NCI-H2227 treated with DMSO at 0.1 percent for 48 hours (cell line): ENCODE measurements around the gene MAP4K5.
"Not testable (repeated sequence)": the region's sequence is repeated elsewhere in the genome, so short reads cannot be mapped to it uniquely, and the experiment has no call there.

ENCODE experiments used
- DNase-seq: peaks from one replicate; lab custom pipeline; 2025; lab: John Stamatoyannopoulos, UW

MAP4K5 gene

DNA sequence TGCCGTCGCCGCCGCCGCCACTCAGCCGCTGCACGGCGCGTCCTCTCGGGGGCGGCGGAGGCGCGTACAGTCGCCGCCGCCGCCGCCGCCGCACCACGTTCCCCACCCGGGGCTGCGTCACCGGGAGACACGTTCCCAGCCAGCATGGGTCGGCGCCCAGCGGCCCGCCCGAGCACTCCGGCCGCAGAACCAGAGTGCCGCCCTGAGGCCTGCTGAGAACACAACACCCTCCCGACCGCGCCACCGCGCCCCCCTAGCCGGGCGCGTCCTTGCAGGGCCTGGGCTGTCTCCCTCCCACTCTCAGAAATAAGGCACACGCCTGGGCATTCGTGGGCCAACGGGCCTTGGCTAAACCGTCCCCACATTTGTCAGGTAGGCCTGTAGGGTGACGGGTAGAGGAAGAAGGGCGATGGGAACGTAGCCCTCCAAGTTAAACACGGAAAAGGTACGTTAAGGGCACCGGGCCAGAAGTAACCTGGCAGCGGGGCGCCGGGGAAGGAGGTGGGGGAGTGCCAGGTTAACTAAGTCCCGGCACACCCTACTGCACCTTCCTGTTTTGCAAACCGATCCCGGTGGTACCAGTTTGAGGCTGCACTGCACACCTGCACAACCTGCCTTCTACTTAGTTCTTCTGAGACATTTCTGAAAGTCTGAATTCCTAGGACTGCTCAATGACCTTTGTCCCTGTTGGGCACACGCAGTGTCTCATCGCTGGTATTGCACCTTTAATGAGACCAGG, at the start of gene MAP4K5:
Gene MAP4K5, minus strand, starts transcription at position 68 of the 739 bp plus-strand sequence. CDS start 520 bp downstream, outside the sequence.
- DNase-seq: peak; percentile 92

DNA sequence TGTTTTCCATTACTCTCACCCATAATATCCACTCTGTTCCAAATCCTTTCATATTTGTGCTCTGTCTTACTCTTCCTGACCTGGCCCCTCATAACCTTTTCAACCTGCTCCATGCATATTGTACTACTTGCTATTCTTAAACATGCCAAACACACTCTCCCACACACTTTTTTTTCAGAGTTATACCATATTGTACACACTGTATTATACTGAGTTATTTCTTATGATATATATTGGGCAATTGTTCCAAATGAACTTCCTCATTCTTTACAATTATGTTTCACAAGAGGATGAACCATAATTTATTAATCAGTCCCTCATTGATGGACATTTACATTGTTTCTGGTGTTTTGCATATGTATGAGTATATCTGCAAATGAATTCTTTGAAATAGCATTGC, 46.1 kb upstream of the MAP4K5 start:
- DNase-seq: no peak

DNA sequence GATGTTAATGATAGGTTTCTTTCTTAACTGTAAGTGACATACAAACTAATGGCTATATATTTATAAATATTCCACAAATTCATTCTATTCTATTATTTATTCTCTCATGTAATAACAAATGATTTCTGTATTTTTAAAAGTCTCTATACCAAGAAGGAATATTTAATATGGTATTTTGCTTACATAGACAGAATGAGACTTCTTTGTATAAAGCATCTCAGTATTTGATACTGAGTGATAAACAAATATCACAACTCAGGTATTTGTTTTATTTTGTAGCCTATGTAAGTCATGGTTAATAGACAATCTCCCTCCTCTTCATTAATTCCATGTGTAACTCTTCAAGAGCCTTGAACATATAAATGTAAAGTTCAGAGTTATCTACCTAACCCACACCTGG, 45.6 kb upstream of the MAP4K5 start:
- no peak for DNase-seq

DNA sequence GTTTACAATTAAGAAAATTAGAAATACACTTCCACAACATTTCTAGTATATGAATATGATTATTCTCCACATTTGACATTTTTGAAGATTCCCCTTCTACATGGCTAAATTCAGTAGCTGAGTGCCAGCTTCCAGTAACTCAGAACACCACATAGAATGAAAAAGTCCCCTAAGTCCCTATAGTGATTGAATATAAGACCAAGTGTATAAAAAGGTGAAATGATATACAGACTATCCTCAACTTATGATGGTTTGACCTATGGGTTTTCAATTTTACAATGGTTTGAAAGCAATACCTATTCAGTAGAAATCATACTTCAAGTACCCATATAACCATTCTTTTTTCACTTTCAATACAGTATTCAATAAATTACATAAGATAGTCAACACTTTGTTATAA, 43.4 kb upstream of the MAP4K5 start:
- DNase-seq: no peak

DNA sequence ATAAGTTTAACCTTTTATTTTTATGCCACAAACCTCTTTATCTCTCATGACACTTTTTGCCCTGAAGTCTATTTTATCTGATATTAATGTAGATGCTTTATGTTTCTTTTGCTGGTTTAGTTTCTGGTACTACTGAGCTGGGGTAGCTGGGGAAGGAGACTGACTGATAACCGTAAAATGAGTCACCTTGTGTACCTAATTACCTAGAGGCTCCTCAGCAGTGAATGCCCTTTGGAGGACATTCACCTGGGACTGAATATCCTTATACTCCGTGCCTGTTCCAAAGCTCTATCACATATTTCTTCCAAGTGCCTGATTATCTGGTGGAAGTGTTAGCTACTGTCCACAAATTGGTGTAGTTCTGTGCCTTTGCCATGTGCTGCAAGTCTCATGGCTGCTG, 41.5 kb upstream of the MAP4K5 start:
- no peak for DNase-seq

DNA sequence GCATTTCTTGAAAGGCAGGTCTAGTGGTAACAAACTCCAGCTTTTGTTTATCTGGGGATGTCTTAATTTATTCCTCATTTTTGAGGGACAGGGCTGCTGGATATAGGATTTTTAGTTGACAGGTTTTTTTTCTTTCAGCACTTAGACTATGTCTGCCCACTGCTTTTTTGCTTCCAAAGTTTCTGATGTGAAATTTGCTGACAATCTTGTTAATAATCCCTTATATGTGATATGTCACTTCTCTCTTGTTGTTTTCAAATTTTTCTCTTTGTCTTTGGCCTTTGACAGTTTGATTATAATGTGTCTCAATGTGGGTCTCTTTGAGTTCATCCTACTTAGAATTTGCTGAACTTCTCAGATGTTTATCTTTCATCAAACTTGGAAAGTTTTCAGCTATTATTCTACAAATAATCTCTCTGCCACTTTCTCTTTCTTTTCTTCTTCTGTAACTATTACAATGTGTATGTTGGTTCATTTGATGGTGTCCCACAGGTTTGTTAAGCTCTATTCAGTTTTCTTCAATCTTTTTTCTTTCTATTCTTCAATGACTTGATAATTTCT, 37.4 kb upstream of the MAP4K5 start:
- DNase-seq: no peak

DNA sequence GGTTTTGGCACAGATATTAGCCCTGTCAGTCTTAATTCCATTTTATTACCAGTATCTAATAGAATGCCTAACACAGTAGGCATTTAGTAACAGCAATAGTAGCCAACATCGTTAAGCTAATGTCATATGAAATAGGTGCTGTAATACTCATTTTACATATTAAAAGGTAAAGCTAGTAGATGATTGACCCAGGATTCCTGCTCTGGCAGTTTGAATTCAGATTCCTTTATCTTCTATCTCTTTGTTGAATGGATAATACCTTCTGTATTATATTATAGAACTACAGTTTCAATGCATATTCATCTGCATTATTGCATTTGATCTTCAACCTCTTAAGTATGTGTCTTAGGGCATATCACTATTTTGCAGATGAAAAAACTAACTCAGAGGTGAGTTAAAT, 30.5 kb upstream of the MAP4K5 start:
- no peak for DNase-seq

DNA sequence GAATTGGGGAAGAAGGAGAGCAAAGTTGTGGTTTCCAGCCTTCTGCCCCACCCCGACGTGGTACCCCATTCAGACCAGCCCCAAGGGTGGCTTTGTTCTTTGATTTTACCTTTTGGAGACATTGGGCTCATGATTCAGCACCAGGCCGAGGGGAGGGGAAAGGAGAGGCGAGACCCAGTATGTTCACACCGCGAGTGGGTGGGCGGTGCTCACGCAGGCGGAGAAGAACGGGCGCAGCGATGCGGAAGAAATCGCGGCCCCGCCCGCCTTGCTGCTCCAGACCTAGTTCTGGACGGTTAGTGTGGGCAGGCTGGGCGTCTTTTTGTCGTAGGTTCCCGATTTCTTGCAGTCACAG, 28.5 kb upstream of the MAP4K5 start:
- DNase-seq: peak; percentile 80

DNA sequence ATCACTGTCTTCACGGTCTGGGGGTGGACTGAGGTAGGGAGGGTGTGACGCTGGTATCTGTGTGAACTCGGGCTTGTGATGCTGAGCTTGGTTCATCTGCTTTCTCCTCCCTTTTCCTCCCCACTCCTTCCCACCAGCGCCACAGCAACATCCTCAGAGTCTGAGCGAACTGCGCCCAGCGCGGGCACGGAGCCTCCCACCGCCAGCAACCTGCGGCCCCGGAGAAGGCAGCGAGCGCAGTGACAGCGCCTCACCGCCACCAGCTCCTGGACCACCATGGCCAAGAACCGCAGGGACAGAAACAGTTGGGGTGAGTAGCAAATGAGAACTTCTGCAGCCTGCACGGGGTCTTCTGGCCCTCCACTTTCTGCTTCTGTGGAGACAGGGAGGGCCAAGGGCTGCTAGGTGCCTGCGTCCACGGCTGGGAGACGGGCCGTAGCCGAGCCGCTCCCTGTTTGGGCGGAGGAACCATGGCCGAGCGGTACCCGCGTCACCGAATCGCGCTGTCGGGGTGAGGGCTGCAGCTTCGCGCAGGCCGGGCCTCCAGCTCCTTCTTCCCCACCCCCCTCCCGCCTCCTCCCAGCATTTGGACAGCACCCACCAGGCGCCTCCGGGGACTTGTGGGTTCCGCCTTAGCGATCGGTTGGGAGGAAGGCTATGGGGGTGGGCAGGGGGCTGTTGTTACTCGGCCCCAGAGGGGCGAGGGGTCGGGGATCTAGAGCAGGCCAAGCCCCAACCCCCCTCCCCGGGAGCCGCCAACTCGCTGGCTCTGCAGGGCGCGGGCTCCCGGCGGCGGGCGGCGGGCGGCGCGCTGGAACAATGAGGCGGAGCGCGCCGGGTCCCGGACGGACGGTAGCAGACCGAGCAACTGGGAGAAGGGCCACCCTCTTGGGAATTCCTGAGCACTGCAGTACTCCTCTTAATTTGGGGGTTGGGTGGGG, 27.9 kb upstream of the MAP4K5 start, which contains the start of gene ATL1:
Gene ATL1, plus strand, starts transcription at position 156 of the 941 bp plus-strand sequence. Its CDS starts 121 bp downstream, at position 277.
- peak; percentile 73 for DNase-seq

DNA sequence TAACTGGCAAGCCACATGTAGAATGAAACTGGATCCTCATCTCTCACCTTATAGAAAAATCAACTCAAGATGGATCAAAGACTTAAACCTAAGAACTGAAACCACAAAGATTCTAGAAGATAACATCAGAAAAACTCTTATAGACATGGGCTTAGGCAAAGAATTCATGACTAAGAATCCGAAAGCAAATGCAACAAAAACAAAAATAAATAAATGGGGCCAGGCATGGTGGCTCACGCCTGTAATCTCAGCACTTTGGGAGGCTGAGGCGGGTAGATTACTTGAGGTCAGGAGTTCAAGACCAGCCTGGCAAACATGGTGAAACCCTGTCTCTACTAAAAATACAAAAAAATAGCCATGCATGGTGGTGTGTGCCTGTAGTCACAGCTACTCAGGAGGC, 20.4 kb upstream of the MAP4K5 start:
- DNase-seq: not testable (repeated sequence)

DNA sequence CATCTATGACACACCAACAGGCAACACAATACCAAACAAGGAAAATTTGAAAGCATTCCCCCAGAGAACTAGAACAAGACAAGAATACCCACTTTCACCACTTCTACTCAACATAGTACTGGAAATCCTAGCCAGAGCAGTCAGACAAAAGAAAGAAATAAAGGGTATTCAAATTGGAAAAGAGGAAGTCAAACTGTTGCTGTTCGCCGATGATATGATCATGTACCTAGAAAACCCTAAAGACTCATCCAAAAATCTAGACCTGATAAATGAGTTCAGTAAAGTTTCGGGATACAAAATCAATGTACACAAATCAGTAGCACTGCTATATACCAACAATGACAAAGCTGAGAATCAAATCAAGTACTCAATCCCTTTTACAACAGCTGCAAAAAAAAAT, 19.5 kb upstream of the MAP4K5 start:
- DNase-seq: no peak

DNA sequence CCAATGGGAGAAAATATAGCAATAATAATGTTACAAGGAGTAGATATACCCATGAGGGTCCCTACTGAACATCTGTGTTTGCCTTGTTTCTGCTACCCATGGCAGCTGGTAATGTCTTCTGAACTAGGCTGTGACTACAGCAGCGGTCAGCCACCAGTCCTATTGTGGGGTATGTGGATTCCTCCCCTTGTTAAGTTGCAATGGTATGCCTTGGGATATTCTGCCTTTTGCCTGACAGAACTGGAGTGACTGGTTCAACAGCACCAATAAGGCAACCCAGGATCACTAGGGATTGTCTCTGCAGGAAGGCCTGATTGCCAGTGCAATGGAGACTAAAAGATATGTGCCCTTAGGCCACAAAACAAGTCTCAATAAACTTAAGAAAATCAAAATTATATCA, 17.9 kb upstream of the MAP4K5 start:
- DNase-seq: no peak

DNA sequence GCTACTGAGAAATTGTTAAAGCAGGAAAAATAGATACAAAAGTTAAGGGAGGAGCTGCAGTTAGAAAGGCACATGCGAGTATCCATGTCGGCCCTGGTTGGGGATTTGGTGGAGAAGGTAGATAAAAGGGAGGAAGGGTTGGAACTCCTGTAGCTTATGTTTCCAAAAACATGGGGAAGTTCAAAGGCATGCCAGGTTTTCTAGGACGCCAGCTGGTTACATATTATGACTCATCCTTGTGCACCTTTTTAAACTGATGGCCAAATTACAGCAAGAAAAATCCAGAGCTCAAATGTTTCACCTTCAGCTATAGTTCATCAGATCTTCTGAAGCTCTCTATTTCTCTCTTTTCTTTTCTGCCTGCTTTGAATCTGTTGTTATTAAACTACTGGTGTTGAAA, 13.2 kb upstream of the MAP4K5 start:
- no peak for DNase-seq

DNA sequence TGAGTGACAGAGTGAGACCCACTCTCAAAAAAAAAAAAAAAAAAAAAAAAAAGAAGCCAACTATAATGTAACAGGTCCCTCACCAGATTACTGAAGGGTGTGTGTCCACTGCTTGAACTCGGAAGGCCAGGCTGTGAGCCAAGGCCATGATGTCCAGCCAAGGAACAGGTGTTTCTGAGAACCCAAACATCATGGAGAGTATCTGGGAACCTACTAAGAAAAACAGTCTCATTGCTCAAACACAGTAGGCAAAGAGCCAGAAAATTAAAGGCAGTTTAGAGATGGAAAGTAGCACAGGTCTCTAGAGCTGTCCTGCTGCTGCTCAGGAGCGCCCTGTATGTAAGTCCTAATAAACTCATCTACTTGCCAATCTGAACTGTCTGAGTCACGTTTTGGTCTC, 12.5 kb upstream of the MAP4K5 start:
- no peak for DNase-seq

DNA sequence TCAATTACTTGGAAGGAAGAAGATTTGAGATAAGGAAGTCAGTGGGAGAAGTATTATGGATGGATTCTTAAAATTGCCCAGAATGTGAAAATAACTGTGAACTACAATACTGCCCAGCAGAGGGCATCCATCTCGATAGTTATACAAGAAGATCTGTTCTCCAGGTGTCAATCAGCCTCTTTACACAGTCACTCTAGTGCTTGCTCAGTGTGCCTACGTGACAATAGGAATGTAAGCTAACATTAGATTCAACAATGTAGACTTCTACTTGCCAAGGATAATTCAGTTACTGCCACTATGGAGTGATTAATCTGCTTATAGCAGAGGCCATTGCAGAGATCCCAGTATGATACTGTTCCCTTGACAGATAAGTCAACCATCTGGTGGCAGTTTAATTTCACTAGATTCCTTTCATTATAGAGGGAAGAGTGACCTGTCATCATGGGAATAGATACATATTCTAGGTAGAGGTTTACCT, 10.6 kb upstream of the MAP4K5 start:
- DNase-seq: peak; percentile 65

DNA sequence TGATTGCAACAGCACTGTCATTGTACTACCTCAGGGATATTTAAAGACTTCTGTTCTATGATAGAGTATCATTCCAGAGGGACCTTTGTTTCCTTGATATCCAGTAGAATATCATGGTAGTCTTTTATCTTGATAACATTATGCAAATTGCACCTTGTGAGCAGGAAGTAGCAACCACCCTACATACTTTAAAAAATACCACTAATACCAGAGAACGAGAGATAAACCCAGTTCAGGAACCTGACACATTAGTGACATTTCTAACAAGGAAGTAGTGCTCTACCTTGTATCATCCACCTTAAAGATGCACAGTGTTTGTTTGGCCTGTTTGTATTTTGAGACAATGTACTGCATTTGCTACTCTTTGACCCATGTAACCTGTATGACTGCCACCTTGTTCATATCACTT, 8.8 kb upstream of the MAP4K5 start:
- DNase-seq: no peak

DNA sequence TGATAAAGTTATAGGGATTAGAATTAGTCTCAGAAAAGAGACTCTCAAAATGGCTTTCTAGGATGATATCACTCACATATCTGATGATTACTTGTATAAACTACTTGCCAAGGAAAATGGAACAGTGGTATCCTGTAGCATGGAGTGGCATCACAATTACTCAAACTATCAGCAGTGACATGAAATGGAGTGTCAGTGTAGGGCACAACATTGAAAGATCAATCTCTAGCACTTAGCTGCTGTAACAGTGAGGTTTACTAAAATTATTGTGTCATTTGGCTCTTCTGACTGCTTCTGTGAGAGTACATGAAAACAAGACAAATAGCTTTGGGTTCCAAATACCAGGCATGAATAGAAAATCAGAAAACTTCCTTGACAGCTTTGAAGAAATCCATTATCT, 6.7 kb upstream of the MAP4K5 start:
- no peak for DNase-seq

DNA sequence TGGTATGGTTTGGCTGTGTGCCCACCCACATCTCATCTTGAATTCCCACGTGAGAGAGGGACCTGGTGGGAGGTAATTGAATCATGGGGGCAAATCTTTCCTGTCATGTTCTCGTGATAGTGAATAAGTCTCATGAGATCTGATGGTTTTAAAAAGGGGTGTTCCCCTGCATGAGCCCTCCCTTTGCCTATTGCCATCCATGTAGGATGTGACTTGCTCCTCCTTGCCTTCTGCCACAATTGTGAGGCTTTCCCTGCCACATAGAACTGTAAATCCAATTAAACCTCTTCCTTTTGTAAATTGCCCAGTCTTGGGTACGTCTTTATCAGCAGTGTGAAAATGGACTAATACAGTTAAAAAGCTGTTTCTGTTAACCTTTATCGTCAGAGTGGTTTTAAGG, 5.7 kb upstream of the MAP4K5 start:
- DNase-seq: not testable (repeated sequence)

DNA sequence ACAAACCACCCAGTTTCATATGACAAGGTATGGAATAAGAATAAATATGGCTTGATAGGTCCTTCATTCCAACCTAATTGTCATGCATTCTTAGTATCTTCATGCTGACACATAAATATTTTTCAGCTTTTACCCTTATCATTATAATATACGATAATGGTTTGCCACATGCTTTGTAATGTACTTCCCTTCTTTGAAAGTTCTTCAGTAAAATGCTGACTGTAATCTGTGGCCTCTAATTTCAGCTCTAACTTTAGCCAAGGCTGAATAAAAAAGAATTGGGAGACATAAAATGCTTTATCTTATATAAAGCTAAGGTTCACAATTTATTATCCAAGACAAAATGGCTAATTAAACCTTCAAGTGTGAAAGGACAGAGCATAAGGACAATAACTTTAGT, 2.6 kb upstream of the MAP4K5 start:
- DNase-seq: no peak

DNA sequence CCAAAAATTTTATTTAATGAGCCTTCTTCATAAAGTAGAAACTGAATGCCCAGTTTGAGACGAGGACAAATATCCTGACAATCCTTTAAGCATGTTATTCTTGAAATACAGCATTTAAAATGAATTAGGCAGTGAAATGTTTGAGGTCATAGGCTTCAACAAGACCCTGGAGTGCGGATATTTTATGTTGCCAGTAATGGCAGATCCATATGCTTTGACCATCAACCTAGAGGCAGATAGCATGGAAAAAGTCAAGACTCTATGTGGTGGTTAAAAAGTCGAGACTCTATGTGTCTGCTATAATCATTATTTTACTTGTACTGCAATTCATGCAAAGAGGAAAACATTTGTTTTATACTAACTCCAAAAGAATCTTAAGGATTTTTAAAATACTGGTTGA, 2.0 kb upstream of the MAP4K5 start:
- no peak for DNase-seq

DNA sequence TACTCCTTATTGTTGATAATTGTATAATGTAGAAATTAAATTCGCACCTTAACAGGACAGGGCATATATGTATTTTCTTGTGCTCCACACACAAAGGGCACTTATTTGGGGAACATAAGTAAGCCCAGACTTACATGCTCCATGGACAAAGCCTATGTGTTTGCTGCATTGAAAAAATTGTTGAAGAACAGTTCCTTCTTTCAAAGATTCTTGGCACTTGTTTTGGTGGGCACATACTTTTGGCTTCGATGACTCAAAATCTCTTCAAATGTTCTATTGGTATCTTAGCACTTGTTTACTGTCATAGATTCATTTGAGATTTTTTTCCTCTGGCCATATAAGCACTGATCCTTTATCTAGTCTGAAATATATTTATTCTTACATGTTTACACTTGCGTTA, 1.4 kb upstream of the MAP4K5 start:
- no peak for DNase-seq

DNA sequence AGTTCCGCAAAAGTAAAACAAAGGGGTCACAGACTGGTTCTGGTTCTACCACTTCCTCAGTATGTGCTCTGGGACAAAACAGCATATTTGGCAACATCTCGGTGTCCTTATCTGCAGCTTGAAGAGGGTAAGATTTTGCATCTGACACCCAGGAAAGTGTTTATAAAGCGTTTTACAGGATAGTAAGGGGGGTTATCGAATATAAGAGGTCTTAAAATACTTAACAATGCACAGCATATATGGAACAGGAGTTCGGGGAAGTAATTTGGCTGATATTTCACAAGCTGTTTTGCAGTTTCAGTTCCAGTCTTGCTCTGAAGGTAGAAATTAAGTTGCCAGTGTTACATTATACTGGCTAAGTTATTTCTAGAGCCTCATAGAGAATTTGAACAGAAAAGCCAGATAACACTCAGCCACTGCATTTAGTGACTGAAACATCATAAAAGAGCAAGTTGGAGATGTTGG, 904 bp upstream of the MAP4K5 start:
- no peak for DNase-seq
